ENCODE measurements around the gene KLF11.
"Not testable (repeated sequence)": the region's sequence is repeated elsewhere in the genome, so short reads cannot be mapped to it uniquely, and the experiment has no call there.

KLF11 gene

DNA sequence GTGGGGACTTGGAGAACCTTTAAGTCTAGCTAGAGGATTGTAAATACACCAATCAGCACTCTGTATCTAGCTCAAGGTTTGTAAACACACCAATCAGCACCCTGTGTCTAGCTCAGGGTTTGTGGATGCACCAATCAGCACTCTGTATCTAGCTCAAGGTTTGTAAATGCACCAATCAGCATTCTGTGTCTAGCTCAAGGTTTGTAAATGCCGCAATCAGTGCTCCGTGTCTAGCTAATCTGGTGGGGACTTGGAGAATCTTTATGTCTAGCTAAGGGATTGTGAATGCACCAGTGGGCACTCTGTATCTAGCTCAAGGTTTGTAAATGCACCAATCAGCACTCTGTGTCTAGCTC is 48.5 kb downstream of the KLF11 start:
- H3K27me3 ChIP-seq (ENCODE audit: control insufficient read depth, insufficient read depth, low read length); H3K9ac ChIP-seq (ENCODE audit: low read depth, low read length); H3K27ac ChIP-seq (ENCODE audit: low read depth, low read length); H3K9me3 ChIP-seq (ENCODE audit: control insufficient read depth, insufficient read depth, low read length); H3K4me1 ChIP-seq (ENCODE audit: control insufficient read depth, insufficient read depth, low read length); H3K36me3 ChIP-seq (ENCODE audit: control insufficient read depth, insufficient read depth, low read length); H3K4me3 ChIP-seq (ENCODE audit: low read depth, low read length): not testable (repeated sequence)

DNA sequence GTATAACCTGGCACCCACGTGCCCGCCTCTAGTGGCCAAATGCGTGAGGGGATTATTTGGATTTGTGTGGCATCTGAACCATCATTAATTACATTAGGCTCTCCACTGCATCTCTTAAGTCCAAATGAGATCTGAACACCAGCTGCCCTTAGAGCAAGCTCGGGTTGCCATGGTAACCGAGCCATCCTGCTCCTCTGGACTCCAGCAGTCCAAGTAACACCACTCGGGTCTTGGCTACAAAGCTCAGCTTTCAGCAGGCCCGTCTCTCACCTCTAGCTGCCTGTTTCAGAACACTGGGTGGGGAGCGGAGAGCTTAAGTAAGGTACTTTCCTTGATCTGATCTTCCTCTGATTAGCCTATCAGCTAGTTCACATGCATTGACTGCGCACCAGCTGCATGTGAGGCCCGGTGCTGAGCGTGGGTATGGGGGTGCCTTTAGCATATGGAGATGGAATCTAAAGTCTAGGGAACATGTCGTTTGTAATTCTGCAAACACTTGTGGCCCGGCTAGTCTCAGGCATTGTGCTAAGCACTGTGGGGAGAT is 51.0 kb downstream of the KLF11 start:
- Histone ChIP-seq H3K9ac (ENCODE audit: low read depth, low read length) (no peak overlapping the region), H3K27me3 (ENCODE audit: control insufficient read depth, insufficient read depth, low read length) (no peaks in the 10 kb centered on the region), H3K9me3 (ENCODE audit: control insufficient read depth, insufficient read depth, low read length) (no peaks in the 10 kb centered on the region), H3K27ac (ENCODE audit: low read depth, low read length) (no peak overlapping the region), H3K4me1 (ENCODE audit: control insufficient read depth, insufficient read depth, low read length) (0 out of 2 replicates have a peak, but pooled peaks cover 3% of the 10 kb centered on the region), H3K36me3 (ENCODE audit: control insufficient read depth, insufficient read depth, low read length) (no peaks in the 10 kb centered on the region), H3K4me3 (ENCODE audit: low read depth, low read length) (no peak overlapping the region)

DNA sequence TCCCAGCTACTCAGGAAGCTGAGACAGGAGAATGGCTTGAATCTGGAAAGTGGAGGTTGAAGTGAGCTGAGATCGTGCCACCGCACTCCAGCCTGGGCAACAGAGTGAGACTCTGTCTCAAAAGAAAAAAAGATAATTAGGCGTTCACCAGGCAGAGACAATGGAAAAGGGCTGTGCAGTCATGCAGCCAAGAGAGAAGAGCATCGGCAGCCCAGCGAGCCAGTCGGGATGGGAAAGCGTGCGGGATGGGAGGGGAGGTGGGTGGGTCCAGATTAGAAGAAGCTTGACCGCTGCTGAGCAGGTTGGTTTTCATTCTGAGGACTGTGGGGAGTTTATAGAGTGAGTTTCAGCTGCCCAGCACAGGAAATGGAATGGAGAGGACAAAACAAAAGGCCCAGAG is 51.8 kb downstream of the KLF11 start:
- Histone ChIP-seq H3K36me3 (ENCODE audit: control insufficient read depth, insufficient read depth, low read length) (no peaks in the 10 kb centered on the region), H3K9me3 (ENCODE audit: control insufficient read depth, insufficient read depth, low read length) (no peaks in the 10 kb centered on the region), H3K27me3 (ENCODE audit: control insufficient read depth, insufficient read depth, low read length) (no peaks in the 10 kb centered on the region), H3K4me3 (ENCODE audit: low read depth, low read length) (no peak overlapping the region), H3K9ac (ENCODE audit: low read depth, low read length) (no peak overlapping the region), H3K4me1 (ENCODE audit: control insufficient read depth, insufficient read depth, low read length) (no peaks in the 10 kb centered on the region), H3K27ac (ENCODE audit: low read depth, low read length) (no peak overlapping the region)

DNA sequence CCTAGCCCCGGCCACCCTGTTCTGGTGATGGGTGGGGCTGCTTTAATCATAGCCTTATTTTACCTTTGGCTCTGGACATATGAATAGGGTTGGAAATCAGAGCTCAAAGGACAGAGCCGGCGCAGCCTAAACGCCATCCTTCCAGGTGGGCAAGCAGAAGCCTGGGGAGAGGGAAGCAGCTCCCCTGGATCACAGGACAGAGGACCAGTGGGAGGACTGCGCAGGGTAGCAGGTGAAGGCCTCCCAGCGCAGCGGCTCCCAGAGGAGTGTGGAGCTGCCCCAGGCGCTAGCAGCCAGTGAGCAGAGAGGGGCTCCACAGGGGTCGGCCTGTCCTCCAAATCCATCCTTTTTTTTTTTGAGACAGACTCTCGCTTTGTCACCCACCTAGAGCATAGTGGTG is 53.3 kb downstream of the KLF11 start:
- no peaks in the 10 kb centered on the region for H3K27me3 ChIP-seq (ENCODE audit: control insufficient read depth, insufficient read depth, low read length)
- no peak overlapping the region for H3K27ac ChIP-seq (ENCODE audit: low read depth, low read length)
- H3K9ac ChIP-seq (ENCODE audit: low read depth, low read length): no peak overlapping the region
- no peak overlapping the region for H3K4me3 ChIP-seq (ENCODE audit: low read depth, low read length)
- H3K36me3 ChIP-seq (ENCODE audit: control insufficient read depth, insufficient read depth, low read length): no peaks in the 10 kb centered on the region
- H3K9me3 ChIP-seq (ENCODE audit: control insufficient read depth, insufficient read depth, low read length): no peaks in the 10 kb centered on the region
- no peaks in the 10 kb centered on the region for H3K4me1 ChIP-seq (ENCODE audit: control insufficient read depth, insufficient read depth, low read length)

DNA sequence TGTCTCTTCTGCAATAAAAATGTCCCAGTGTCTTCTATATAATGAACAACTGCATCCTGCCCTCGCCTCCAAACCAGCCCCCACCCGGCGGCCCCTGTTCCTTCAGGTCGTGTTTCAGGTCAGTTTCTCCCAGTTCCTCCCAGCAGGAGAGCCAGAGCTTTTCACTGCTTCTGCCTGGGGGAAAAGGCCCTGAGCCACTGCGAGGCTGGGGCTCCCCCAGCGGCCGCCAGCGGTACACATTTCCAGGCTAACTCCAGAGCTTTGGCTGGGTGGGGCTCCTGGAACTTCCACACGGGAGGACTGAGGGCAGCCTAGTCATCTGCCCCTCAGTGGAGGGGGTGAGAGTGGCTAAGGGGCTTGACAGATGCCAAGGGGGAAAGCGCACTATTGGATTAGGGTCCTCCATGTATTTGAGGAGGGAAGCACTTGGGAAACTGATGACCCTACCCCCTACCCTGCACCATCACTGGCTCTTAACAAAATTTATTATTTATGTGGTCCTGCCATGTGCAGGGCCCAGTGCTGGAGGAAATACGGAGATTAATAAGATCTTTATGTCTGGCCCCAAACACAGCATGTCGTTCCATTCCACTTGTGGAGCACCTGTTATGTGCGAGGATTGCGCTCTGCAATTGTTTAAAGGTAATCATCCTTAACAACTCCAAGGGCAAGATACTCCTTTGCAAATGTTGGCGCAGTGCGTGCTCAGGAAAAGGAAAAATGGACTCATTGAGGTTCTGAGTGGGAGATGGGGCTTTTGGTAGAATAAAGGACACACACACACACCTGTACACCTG is 54.2 kb downstream of the KLF11 start:
- no peak overlapping the region for H3K9ac ChIP-seq (ENCODE audit: low read depth, low read length)
- H3K4me1 ChIP-seq (ENCODE audit: control insufficient read depth, insufficient read depth, low read length): no peaks in the 10 kb centered on the region
- H3K36me3 ChIP-seq (ENCODE audit: control insufficient read depth, insufficient read depth, low read length): no peaks in the 10 kb centered on the region
- H3K4me3 ChIP-seq (ENCODE audit: low read depth, low read length): no peak overlapping the region
- no peaks in the 10 kb centered on the region for H3K9me3 ChIP-seq (ENCODE audit: control insufficient read depth, insufficient read depth, low read length)
- no peak overlapping the region for H3K27ac ChIP-seq (ENCODE audit: low read depth, low read length)
- H3K27me3 ChIP-seq (ENCODE audit: control insufficient read depth, insufficient read depth, low read length): no peaks in the 10 kb centered on the region

DNA sequence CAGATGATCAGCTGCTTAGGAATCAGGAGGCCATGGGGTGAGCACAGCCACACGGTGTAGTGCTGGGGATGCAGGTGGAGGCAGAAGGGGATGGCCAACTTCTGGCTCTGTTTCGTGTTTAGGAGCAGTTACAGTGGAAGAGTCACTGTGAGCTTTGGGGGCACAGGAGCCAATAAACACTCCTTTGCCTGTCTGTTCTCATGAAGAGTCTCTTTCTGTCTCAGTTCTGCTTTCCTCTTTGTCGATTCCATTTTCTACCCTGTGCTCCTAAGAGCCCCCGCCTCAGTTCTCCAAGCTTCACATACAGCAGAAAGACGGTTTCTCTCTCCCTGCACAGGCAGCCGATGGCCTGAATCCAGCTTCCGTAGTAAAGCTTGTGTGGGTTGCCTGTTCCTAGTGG is 58.1 kb downstream of the KLF11 start:
- no peaks in the 10 kb centered on the region for H3K4me1 ChIP-seq (ENCODE audit: control insufficient read depth, insufficient read depth, low read length)
- H3K9ac ChIP-seq (ENCODE audit: low read depth, low read length): no peak overlapping the region
- no peaks in the 10 kb centered on the region for H3K27me3 ChIP-seq (ENCODE audit: control insufficient read depth, insufficient read depth, low read length)
- no peak overlapping the region for H3K4me3 ChIP-seq (ENCODE audit: low read depth, low read length)
- no peak overlapping the region for H3K27ac ChIP-seq (ENCODE audit: low read depth, low read length)
- H3K36me3 ChIP-seq (ENCODE audit: control insufficient read depth, insufficient read depth, low read length): no peaks in the 10 kb centered on the region
- no peaks in the 10 kb centered on the region for H3K9me3 ChIP-seq (ENCODE audit: control insufficient read depth, insufficient read depth, low read length)

DNA sequence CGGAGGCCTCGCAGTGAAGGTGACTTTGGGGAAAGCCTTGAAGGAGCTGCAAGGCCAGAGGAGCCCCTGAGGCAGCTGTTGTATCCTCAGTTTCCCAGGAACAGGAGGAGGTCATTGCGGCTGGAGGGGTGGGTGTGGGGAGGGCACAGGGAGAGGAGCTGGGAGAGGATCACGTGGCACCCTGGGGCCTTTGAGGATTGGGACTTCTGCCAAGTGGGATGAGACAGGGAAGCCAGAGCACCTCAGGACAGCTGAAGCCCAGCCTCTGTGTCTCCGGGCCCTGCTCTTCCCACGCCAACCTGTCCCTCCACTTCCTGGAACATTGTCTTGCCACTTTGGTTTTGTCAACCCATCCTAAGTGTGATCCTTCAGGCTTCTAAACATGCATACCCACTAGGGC is 59.8 kb downstream of the KLF11 start:
- no peak overlapping the region for H3K4me3 ChIP-seq (ENCODE audit: low read depth, low read length)
- H3K4me1 ChIP-seq (ENCODE audit: control insufficient read depth, insufficient read depth, low read length): no peaks in the 10 kb centered on the region
- no peak overlapping the region for H3K9ac ChIP-seq (ENCODE audit: low read depth, low read length)
- no peaks in the 10 kb centered on the region for H3K9me3 ChIP-seq (ENCODE audit: control insufficient read depth, insufficient read depth, low read length)
- H3K36me3 ChIP-seq (ENCODE audit: control insufficient read depth, insufficient read depth, low read length): no peaks in the 10 kb centered on the region
- no peak overlapping the region for H3K27ac ChIP-seq (ENCODE audit: low read depth, low read length)
- H3K27me3 ChIP-seq (ENCODE audit: control insufficient read depth, insufficient read depth, low read length): no peaks in the 10 kb centered on the region
